GM19043 (cell line): ENCODE measurements around the gene KIF2C.
"Not testable (repeated sequence)": the region's sequence is repeated elsewhere in the genome, so short reads cannot be mapped to it uniquely, and the experiment has no call there.

Experiments
- ATAC-seq: cut with Tn5 transposase; IDR thresholded peaks from one replicate; pipeline ENCODE4 v1.9.1; 2021; ENCODE audit warnings: low read depth; ENCODE audit not compliant: unreplicated experiment

Gene KIF2C

DNA sequence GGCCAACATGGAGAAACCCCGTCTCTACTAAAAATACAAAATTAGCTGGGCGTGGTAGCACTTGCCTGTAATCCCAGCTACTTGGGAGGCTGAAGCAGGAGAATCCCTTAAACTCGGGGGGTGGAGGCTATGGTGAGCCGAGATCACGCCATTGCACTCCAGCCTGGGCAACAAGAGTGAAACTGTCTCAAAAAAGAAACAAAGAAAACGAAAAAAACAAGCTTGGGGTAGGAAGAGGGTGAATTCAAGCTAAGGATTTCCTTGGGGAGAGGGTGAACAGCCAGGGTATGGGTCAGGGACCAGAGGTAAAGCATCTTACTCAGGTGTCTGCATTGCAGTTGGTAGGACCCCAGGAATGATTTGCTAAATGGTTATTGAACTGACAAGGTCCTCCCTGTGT, 26.8 kb downstream of the KIF2C start:
- ATAC-seq = not testable (repeated sequence)

- ATAC-seq = peak; percentile 80
These were observed 35.7 kb downstream of the KIF2C start, which contains the start of gene RPS8 for GRCh38 chr1:44775078-44775929. Gene RPS8 (plus strand): TSS chr1:44775540. CDS start chr1:44775597, 57 bp downstream.

DNA sequence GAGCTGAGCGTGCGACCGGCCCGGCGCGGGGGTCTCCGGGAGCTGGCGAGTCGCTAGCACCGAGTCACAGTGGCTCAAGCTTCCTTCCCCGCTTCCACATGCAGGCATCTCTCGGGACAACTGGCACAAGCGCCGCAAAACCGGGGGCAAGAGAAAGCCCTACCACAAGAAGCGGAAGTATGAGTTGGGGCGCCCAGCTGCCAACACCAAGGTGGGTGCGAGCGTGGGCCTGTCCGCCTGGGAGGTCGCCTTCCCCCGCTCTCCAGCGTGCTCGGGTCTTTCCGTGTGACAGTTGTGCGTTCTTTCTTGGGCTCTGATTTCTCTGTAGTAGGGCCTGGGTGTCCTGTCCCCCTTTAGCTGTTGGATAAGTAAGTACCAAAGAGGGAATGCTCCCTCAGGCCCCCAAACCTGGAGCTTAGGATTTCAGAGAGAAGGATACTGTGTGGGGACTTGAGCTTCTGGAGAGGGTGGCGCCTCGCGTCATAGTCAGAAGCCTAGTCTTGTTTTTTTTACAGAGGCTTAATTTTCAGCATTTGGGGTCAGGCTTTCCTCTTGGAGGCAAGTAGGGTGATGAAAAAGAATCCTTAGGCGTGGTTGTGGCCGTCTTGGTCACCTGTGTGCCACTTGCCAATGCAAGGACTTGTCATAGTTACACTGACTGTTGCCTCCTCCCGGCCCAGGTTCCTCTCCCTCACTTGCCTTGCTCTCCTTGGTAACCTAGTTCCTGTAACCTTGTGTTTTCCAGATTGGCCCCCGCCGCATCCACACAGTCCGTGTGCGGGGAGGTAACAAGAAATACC, 36.5 kb downstream of the KIF2C start:
- ATAC-seq = no peak

DNA sequence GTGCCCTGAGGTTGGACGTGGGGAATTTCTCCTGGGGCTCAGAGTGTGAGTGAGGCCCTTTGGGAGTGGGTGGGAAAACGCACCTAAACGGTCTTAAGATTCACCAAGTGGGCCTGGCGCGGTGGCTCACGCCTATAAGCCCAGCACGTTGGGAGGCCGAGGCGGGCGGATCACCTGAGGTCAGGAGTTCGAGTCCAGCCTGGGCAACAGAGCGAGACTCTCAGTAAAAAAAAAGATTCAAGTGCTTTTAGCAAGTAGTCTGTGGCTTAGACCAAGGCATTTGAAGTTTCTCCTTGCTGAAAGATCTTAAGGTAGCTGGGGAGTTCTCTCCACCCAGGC, 37.1 kb downstream of the KIF2C start:
- no peak for ATAC-seq

DNA sequence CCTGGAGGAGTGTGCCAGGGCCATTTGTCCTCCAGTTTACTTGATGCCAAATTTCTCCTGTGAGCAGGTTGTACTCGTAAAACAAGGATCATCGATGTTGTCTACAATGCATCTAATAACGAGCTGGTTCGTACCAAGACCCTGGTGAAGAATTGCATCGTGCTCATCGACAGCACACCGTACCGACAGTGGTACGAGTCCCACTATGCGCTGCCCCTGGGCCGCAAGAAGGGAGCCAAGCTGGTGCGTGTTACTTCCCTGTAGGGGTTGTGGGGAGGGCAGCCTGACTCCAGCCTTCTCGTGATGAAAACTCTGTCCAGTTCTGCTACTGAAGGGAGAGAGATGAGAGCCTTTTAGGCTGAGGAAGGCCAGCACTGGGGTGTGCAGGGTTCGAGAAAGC, 37.9 kb downstream of the KIF2C start:
- no peak for ATAC-seq

- ATAC-seq = no peak
These were observed 38.5 kb downstream of the KIF2C start for GRCh38 chr1:44777969-44778635.

DNA sequence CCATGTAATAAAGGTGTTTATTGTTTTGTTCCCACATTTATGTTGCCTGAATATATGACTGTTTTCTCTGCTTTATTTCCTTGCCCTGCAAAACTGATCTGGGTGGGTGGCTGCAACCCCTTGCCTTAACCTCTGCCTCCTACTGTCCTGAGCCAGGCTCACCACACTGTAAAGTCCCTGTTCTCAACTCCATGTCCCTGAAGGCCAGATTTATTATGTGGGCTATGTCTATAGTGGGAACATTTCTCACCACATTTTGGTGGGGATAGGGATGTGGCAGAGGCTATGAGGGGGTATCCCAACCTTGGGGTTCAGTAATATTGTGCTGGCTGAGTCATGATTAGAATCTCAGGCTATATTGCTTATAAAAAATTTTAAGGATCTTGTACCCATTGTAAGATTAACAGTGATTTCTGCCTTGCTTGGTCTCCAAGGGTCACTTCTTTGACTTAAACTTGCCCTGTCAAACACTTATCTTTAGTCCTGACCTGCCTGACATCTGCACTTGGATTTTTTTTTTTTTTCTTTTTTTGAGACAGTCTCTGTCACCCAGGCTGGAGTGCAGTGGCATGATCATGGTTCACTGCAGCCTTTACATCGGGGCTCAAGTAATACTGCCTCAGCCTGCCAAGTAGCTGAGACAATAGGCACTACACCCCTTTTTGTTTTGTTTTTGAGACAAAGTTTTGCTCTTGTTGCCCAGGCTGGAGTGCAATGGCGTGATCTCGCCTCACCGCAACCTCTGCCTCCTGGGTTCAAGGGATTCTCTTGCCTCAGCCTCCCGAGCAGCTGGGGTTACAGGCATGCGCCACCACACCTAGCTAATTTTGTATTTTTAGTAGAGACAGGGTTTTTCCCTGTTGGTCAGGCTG, 39.3 kb downstream of the KIF2C start:
- ATAC-seq = no peak

DNA sequence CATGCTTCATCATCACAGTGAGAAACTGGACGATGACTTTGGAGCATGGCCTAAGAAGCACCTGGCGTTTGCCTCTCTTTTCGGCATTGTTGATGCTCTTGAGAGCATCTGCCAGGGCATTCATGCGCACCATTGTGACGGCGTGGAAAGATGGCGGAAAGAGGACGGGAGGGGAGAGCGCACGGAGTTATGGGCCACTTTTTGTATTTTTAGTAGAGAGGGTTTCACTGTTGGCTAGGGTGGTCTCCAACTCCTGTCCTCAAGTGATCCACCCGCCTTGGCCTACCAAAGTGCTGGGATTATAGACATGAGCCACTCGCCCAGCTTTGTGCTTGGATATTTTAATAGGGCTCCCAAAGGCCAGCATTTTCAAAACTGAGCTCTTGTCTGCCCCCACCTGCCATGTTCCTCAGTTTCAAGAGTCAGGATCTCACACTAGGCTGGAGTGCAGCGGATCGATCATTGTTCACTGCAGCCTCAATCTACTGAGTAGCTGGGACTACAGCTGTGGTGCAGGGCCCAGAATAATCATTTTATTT, 41.0 kb downstream of the KIF2C start:
- no peak for ATAC-seq

GRCh38 chr1:44783697-44784093, 44.1 kb downstream of the KIF2C start:
- no peak for ATAC-seq

GRCh38 chr1:44784094-44785028, 44.7 kb downstream of the KIF2C start:
- no peak for ATAC-seq

- ATAC-seq = no peak
These were observed 45.4 kb downstream of the KIF2C start for GRCh38 chr1:44785029-44785380.

GRCh38 chr1:44785501-44786137, 46.0 kb downstream of the KIF2C start:
- ATAC-seq = no peak

- ATAC-seq = peak; percentile 53
These were observed 46.7 kb downstream of the KIF2C start for GRCh38 chr1:44786138-44786840.

DNA sequence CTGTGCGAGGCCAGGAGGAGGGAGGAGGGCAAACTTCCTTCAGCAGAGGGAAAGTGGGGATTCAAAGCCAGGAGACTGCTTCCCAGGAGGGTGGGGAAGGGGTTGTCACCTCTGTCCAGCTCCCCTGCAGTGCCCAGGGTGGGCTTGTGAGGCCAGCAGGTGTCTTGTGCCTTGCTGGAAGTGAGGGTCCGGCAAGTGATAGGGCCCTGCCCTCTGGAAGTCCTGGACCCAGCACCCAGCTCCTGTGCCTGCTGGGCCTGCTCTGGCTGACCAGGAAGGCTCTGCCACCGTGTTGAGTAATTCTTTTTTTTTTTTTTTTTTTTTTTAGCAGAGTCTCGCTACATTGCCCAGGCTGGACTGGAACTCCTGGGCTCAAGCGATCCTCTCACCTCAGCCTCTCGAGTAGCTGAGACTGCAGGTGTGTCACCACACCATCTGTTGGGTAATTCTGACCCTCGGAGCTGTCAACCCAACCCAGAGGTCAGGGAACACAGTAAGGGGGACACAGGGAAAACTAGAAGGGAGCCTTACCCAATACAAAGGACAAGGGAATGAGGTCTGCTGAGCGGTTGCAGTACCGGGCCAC, 47.3 kb downstream of the KIF2C start:
- no peak for ATAC-seq

DNA sequence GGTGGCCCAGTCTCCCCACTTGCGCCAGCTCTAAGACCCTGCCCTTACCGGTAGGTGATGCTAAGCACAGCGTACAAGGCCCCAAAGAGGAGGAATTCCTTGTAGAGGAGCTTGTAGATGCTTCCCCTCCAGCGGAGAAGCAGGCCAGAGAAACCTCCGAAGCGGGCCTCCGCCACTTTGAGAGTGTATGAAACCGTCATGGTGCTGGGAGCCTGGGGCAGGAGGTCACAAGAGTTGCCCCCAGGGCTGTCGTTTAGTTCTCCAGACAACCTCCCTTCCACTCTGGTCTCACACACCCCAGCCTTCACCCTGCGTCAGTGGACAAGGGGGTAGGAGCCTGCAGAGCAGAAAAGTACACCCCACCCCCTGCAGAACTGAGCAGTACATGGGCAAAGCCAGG, 47.9 kb downstream of the KIF2C start:
- no peak for ATAC-seq

GRCh38 chr1:44788120-44788860, 48.7 kb downstream of the KIF2C start, which contains the start of gene BEST4:
Gene BEST4 (minus strand): TSS chr1:44788170. CDS start chr1:44787705, 465 bp downstream.
- ATAC-seq = no peak
